GM12878 (cell line): Measurements from ENCODE around the gene CSDE1. TPM values are rescaled to one million over a fixed set of nuclear protein-coding genes. Genes with fewer than 3 reads are reported as not detected.

Experiments
- CEBPB ChIP-seq, 2 experiments: fragments of 150-350 bp in 1 of 2; IDR thresholded peaks; 2 replicates each; pipeline ENCODE4 v1.6.1; 2012 to 2014; ENCODE audit warnings: low read depth in 2 of 2, low read length in 2 of 2, borderline replicate concordance in 1 of 2, inconsistent platforms in 1 of 2
- CTCF ChIP-seq, 3 experiments: IDR thresholded peaks in 2 of 3; conservative IDR thresholded peaks in 1 of 3; 2 replicates each; pipeline ENCODE4 v1.5.1; 2011; ENCODE audit warnings: low read depth in 3 of 3, low read length in 3 of 3, mild to moderate bottlenecking in 3 of 3, control low read depth in 2 of 3, moderate library complexity in 2 of 3, inconsistent platforms in 1 of 3, mixed read lengths in 1 of 3; ENCODE audit not compliant: control insufficient read depth in 2 of 3, insufficient read depth in 1 of 3; ENCODE audit errors: extremely low read depth in 1 of 3
- E2F8 ChIP-seq: fragments of 450-650 bp; IDR thresholded peaks from 2 replicates; pipeline ENCODE4 v1.6.1; 2018; ENCODE audit warnings: mild to moderate bottlenecking, low read depth, moderate library complexity; ENCODE audit not compliant: partially characterized antibody
- GABPA ChIP-seq: IDR thresholded peaks from 2 replicates; pipeline ENCODE4 v1.6.1; 2014; ENCODE audit warnings: antibody characterized with exemption, low read depth, mild to moderate bottlenecking, inconsistent platforms
- HCFC1 ChIP-seq: fragments of 150-350 bp; IDR thresholded peaks from 2 replicates; pipeline ENCODE4 v1.6.1; 2014; ENCODE audit warnings: low read length
- JUNB ChIP-seq: IDR thresholded peaks from 2 replicates; pipeline ENCODE4 v1.6.1; 2016; ENCODE audit warnings: antibody characterized with exemption, mild to moderate bottlenecking
- MTA3 ChIP-seq: IDR thresholded peaks from 2 replicates; pipeline ENCODE4 v1.6.1; 2012; ENCODE audit warnings: low read length, inconsistent platforms, borderline replicate concordance
- MXI1 ChIP-seq: fragments of 150-350 bp; IDR thresholded peaks from 2 replicates; pipeline ENCODE4 v1.6.1; 2011; ENCODE audit warnings: low read depth, mild to moderate bottlenecking, inconsistent platforms, low read length, improper control_type of control experiment
- MYC ChIP-seq: IDR thresholded peaks from 2 replicates; pipeline ENCODE4 v1.6.1; 2011; ENCODE audit warnings: mild to moderate bottlenecking, low read length, moderate library complexity, inconsistent platforms; ENCODE audit not compliant: insufficient read depth, insufficient replicate concordance, insufficient read length, severe bottlenecking
- NFYB ChIP-seq: IDR thresholded peaks from 2 replicates; pipeline ENCODE4 v1.6.1; 2011; ENCODE audit warnings: low read depth, mild to moderate bottlenecking, low read length, improper control_type of control experiment, moderate library complexity; ENCODE audit not compliant: insufficient read depth
- NR2F1 ChIP-seq: fragments of 450-650 bp; conservative IDR thresholded peaks from 2 replicates; pipeline ENCODE4 v1.6.1; 2017; ENCODE audit warnings: mild to moderate bottlenecking
- POLR2AphosphoS5 ChIP-seq: IDR thresholded peaks from 2 replicates; pipeline ENCODE4 v1.6.1; 2011; ENCODE audit warnings: mild to moderate bottlenecking, low read length, inconsistent platforms
- ZBTB33 ChIP-seq: fragments of 450-650 bp; IDR thresholded peaks from 2 replicates; pipeline ENCODE4 v1.6.1; 2017; ENCODE audit warnings: mild to moderate bottlenecking
- ZNF217 ChIP-seq: fragments of 450-650 bp; IDR thresholded peaks from 2 replicates; pipeline ENCODE4 v1.6.1; 2017; ENCODE audit warnings: antibody characterized with exemption, mild to moderate bottlenecking
- polyA plus RNA-seq, 11 experiments: library from polyadenylated mRNA; depleted of rRNA in 4 of 11; unstranded in 6 of 11; stranded (reverse) in 5 of 11; fragments of >200 nt; fragmentation: Nextera tagmentation in 4 of 11; fragmentation: Illumina TruSeq in 1 of 11; extraction: Ambion mirVana in 4 of 11; extraction: Trizol in 1 of 11; gene quantifications; 1 replicate in 1 of 11; 2 replicates in 10 of 11; pipeline versions ENCODE4 v1.2.1 to v1.2.3, GENCODE V29; 2011 to 2016; ENCODE audit warnings: inconsistent platforms in 2 of 11, missing spikeins in 2 of 11, low read depth in 1 of 11
- total RNA-seq, 4 experiments: library from RNA; depleted of rRNA in 3 of 4; stranded (reverse); fragments of >200 nt in 3 of 4; fragmentation: Illumina TruSeq in 1 of 4; extraction: Trizol in 1 of 4; gene quantifications; 2 replicates each; pipeline versions ENCODE4 v1.2.1 to v1.2.3, GENCODE V29; 2013 to 2021
- TF ChIP-seq, protein P1 (sequence below): fragments of 450-650 bp; IDR thresholded peaks from 2 replicates; pipeline ENCODE4 v1.6.1; 2017; ENCODE audit warnings: mild to moderate bottlenecking, moderate library complexity
- TF ChIP-seq, protein P2 (sequence below): IDR thresholded peaks from 2 replicates; pipeline ENCODE4 v1.6.1; 2012; ENCODE audit warnings: low read depth, low read length, improper control_type of control experiment

The CSDE1 gene
- total and polyA plus RNA-seq, 10 of the 15 experiments (the other 5 are each of a cell fraction or from before 2014, with no cell fraction given) = 130 to 390 (median 246) TPM

DNA sequence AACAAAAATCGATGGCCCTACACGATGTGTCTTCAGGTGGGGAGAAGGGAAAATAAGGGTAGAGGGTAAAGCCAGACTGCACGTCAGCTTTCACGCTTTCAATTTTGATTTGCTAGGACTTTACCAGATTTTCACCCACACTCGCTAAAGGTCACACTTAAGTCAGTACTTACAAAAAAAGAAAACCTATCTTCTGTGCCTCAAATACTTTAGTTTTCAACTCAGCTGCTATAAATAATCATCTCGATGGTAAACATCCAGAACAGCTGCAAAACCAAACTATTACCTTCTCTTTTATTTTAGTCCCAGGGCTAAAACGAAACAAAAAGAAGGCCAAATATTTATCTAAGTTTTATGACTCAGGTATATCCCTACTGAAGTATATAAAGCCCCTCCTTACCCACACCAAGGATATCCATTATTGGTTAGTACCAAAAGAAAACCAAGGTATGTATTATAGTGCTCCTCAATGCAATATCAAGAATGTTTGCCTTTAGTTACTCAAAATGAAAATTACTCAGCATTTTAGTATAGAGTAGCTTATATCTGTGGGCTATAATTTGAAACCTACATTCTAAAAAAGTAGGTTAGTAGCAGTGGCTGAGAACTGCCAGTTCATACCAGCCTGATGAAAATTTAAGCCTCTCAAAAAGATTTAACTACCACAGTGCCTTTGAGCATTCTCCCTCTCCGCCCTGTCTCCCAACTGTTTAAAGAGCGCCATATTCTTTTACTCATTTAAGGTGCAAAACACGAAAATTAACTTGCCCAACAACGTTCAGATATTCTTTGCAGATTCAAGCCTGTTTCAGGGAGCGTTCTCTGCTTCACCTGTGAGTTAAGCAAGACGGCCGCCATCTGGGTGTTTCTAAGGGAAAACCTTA is 1.5 kb downstream of the CSDE1 start (continued):
- no peak for TF ChIP-seq CTCF (IDR thresholded peaks at IDR 0.05 in 2 of 3, conservative IDR thresholded peaks at IDR 0.05 in 1 of 3; ENCODE audit: control insufficient read depth in 2 of 3, extremely low read depth in 1 of 3, insufficient read depth in 1 of 3, low read depth in 3 of 3, low read length in 3 of 3)
- no peak for TF ChIP-seq ZBTB33
- no peak for TF ChIP-seq NFYB
- no peak for TF ChIP-seq E2F8
- TF ChIP-seq, protein P1, sequence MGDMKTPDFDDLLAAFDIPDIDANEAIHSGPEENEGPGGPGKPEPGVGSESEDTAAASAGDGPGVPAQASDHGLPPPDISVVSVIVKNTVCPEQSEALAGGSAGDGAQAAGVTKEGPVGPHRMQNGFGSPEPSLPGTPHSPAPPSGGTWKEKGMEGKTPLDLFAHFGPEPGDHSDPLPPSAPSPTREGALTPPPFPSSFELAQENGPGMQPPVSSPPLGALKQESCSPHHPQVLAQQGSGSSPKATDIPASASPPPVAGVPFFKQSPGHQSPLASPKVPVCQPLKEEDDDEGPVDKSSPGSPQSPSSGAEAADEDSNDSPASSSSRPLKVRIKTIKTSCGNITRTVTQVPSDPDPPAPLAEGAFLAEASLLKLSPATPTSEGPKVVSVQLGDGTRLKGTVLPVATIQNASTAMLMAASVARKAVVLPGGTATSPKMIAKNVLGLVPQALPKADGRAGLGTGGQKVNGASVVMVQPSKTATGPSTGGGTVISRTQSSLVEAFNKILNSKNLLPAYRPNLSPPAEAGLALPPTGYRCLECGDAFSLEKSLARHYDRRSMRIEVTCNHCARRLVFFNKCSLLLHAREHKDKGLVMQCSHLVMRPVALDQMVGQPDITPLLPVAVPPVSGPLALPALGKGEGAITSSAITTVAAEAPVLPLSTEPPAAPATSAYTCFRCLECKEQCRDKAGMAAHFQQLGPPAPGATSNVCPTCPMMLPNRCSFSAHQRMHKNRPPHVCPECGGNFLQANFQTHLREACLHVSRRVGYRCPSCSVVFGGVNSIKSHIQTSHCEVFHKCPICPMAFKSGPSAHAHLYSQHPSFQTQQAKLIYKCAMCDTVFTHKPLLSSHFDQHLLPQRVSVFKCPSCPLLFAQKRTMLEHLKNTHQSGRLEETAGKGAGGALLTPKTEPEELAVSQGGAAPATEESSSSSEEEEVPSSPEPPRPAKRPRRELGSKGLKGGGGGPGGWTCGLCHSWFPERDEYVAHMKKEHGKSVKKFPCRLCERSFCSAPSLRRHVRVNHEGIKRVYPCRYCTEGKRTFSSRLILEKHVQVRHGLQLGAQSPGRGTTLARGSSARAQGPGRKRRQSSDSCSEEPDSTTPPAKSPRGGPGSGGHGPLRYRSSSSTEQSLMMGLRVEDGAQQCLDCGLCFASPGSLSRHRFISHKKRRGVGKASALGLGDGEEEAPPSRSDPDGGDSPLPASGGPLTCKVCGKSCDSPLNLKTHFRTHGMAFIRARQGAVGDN = 0 out of 2 replicates have a peak, but pooled peaks have one; percentile 13
- no peak for TF ChIP-seq HCFC1
- TF ChIP-seq NR2F1 = peak; percentile 84
- TF ChIP-seq CEBPB (IDR thresholded peaks at IDR 0.05; ENCODE audit: borderline replicate concordance in 1 of 2, low read depth in 2 of 2, low read length in 2 of 2) = peak in 1 of 2 experiments; percentile 29; a peak in 1 of 4 replicates
- TF ChIP-seq MTA3 = no peak
- TF ChIP-seq MXI1 = peak; percentile 65
- no peak for TF ChIP-seq GABPA
- TF ChIP-seq JUNB = peak; percentile 40; the same call in 1 of the 2 replicates
- TF ChIP-seq, protein P2, sequence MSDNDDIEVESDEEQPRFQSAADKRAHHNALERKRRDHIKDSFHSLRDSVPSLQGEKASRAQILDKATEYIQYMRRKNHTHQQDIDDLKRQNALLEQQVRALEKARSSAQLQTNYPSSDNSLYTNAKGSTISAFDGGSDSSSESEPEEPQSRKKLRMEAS = no peak; the same call in 1 of the 2 replicates
- no peak for TF ChIP-seq MYC
- no peak for TF ChIP-seq ZNF217
- no peak for TF ChIP-seq POLR2AphosphoS5
